Nasal cavity respiratory epithelium epithelial cell of viscerocranial mucosa (primary cell): Measurements from ENCODE around the gene GFRAL. TPM values are rescaled to one million over a fixed set of nuclear protein-coding genes. Genes with fewer than 3 reads are reported as not detected.

Experiments
- total RNA-seq: library from RNA; depleted of rRNA; stranded (reverse); fragments of >200 nt; gene quantifications from 2 replicates; pipeline ENCODE4 v1.2.3, GENCODE V29; 2014

The GFRAL gene, protein sequence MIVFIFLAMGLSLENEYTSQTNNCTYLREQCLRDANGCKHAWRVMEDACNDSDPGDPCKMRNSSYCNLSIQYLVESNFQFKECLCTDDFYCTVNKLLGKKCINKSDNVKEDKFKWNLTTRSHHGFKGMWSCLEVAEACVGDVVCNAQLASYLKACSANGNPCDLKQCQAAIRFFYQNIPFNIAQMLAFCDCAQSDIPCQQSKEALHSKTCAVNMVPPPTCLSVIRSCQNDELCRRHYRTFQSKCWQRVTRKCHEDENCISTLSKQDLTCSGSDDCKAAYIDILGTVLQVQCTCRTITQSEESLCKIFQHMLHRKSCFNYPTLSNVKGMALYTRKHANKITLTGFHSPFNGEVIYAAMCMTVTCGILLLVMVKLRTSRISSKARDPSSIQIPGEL
- total RNA-seq, result not detected in 2 replicates

DNA sequence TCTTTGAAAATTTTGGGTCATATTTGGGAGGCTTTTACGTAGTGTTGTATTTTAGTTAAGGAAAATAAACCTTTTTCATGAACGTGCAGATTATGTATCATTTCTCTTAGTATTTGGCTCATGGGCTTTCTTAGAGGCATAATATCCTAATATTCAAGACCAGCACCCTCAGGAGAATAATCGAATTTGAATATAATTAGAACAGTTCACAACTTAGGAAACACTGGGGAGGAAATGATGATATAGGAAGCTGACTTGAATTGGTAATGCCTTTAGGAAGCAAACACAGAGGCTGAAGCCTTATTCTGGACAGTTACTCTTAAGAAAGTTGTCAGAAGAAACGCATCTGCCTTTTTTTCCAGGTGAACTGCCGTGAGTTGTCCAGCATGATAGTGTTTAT lies at the start of gene GFRAL:
Gene GFRAL, plus strand, starts transcription at position 301 of the 400 bp plus-strand sequence. Its CDS starts 86 bp downstream, at position 387.

Other genes with a start within 250 kb of the GFRAL start
- gene HCRTR2, start 153.0 kb upstream of the GFRAL start, total RNA-seq, result not detected in 2 replicates